Trophoblast cell (in vitro differentiated cells and primary cell): ENCODE measurements around the gene IRS2.

Experiments used
- DNase-seq, 2 donors: peaks; one replicate each; pipeline ENCODE4 v3.0.0-alpha.2; 2016
- H2AFZ ChIP-seq: 2 replicates; pipeline ENCODE4 v1.6.1; 2013; ENCODE audit warnings: low read length, moderate library complexity, mild to moderate bottlenecking; ENCODE audit not compliant: insufficient read depth, poor library complexity
- H2AK5ac ChIP-seq: 2 replicates; pipeline ENCODE4 v1.6.1; 2013; ENCODE audit warnings: mild to moderate bottlenecking, low read length
- H2BK120ac ChIP-seq: 2 replicates; pipeline ENCODE4 v1.6.1; 2013; ENCODE audit warnings: low read length, mild to moderate bottlenecking, moderate library complexity; ENCODE audit not compliant: insufficient read depth, poor library complexity
- H2BK12ac ChIP-seq: 2 replicates; pipeline ENCODE4 v1.6.1; 2013; ENCODE audit warnings: mild to moderate bottlenecking, low read length, moderate library complexity
- H2BK5ac ChIP-seq: 2 replicates; pipeline ENCODE4 v1.6.1; 2013; ENCODE audit warnings: low read length, low read depth, moderate library complexity, mild to moderate bottlenecking; ENCODE audit not compliant: poor library complexity
- H3K14ac ChIP-seq: 2 replicates; pipeline ENCODE4 v1.6.1; 2013; ENCODE audit warnings: mild to moderate bottlenecking, low read length
- H3K18ac ChIP-seq: 2 replicates; pipeline ENCODE4 v1.6.1; 2013; ENCODE audit warnings: mild to moderate bottlenecking, low read length
- H3K23ac ChIP-seq: 2 replicates; pipeline ENCODE4 v1.6.1; 2013; ENCODE audit warnings: low read length
- H3K27ac ChIP-seq: 2 replicates; pipeline ENCODE4 v1.5.1; 2013; ENCODE audit warnings: low read depth, mild to moderate bottlenecking, inconsistent platforms, low read length, moderate library complexity
- H3K27me3 ChIP-seq: 2 replicates; pipeline ENCODE4 v1.6.1; 2013; ENCODE audit warnings: inconsistent platforms, mild to moderate bottlenecking, low read length, moderate library complexity; ENCODE audit not compliant: insufficient read depth
- H3K36me3 ChIP-seq, 2 experiments: 1 replicate in 1 of 2; 2 replicates in 1 of 2; pipeline ENCODE4 v1.6.1; 2013; ENCODE audit warnings: low read length in 2 of 2, mild to moderate bottlenecking in 2 of 2, moderate library complexity in 1 of 2; ENCODE audit not compliant: insufficient read depth in 2 of 2, control insufficient read depth in 1 of 2
- H3K4ac ChIP-seq: 2 replicates; pipeline ENCODE4 v1.6.1; 2013; ENCODE audit warnings: low read depth, mild to moderate bottlenecking, low read length, moderate library complexity
- H3K4me1 ChIP-seq, 2 experiments: 1 replicate in 1 of 2; 2 replicates in 1 of 2; pipeline ENCODE4 v1.6.1; 2013; ENCODE audit warnings: low read length in 2 of 2, mild to moderate bottlenecking in 2 of 2, moderate library complexity in 1 of 2; ENCODE audit not compliant: insufficient read depth in 2 of 2, control insufficient read depth in 1 of 2
- H3K4me2 ChIP-seq: 2 replicates; pipeline ENCODE4 v1.6.1; 2013; ENCODE audit warnings: inconsistent platforms, mild to moderate bottlenecking, low read length, moderate library complexity
- H3K4me3 ChIP-seq: 2 replicates; pipeline ENCODE4 v1.5.1; 2013; ENCODE audit warnings: mild to moderate bottlenecking, low read depth, low read length, inconsistent platforms
- H3K79me1 ChIP-seq: one replicate; pipeline ENCODE4 v1.6.1; 2013; ENCODE audit warnings: low read length
- H3K79me2 ChIP-seq: 2 replicates; pipeline ENCODE4 v1.6.1; 2013; ENCODE audit warnings: low read length, mild to moderate bottlenecking; ENCODE audit not compliant: control insufficient read depth, insufficient read depth, poor library complexity
- H3K9ac ChIP-seq: 2 replicates; pipeline ENCODE4 v1.6.1; 2013; ENCODE audit warnings: mild to moderate bottlenecking, low read length
- H3K9me3 ChIP-seq: 2 replicates; pipeline ENCODE4 v1.6.1; 2013; ENCODE audit warnings: low read depth, mild to moderate bottlenecking, control low read depth, inconsistent platforms, low read length; ENCODE audit not compliant: insufficient read depth
- H4K12ac ChIP-seq: 2 replicates; pipeline ENCODE4 v1.6.1; 2013; ENCODE audit warnings: low read depth, mild to moderate bottlenecking, low read length, moderate library complexity
- H4K8ac ChIP-seq: 2 replicates; pipeline ENCODE4 v1.6.1; 2013; ENCODE audit warnings: low read depth, mild to moderate bottlenecking, low read length, moderate library complexity
- H4K91ac ChIP-seq: one replicate; pipeline ENCODE4 v1.6.1; 2013; ENCODE audit warnings: low read depth, mild to moderate bottlenecking, low read length, moderate library complexity
- WGBS: extraction: QIAGEN DNeasy Blood & Tissue Kit; methylation state at CpG from one replicate; pipeline ENCODE4 v1.1.7; 2013; ENCODE audit warnings: missing lambda C conversion rate; ENCODE audit not compliant: insufficient read length, insufficient coverage; ENCODE audit errors: extremely low coverage; 5-methylcytosine and 5-hydroxymethylcytosine counted together

Gene IRS2

GRCh38 chr13:109745702-109746101 lies 40.7 kb downstream of the IRS2 start:
- no peak for DNase-seq
- no peaks in the 10 kb centered on the region for H3K79me2 ChIP-seq
- H2BK120ac ChIP-seq, result no peak overlapping the region
- H3K4me3 ChIP-seq, result no peak overlapping the region
- no peak overlapping the region for H3K23ac ChIP-seq
- H4K8ac ChIP-seq, result no peak overlapping the region
- no peak overlapping the region for H3K14ac ChIP-seq
- peaks cover 4 to 6% of the 10 kb centered on the region in 2 experiments for H3K4me1 ChIP-seq
- H3K79me1 ChIP-seq, result no peaks in the 10 kb centered on the region
- no peak overlapping the region for H2BK12ac ChIP-seq
- WGBS, result no CpG with 5 or more reads among the region's 15 CpGs
- H3K4me2 ChIP-seq, result no peak overlapping the region
- H3K9ac ChIP-seq, result no peak overlapping the region
- H3K9me3 ChIP-seq, result no peaks in the 10 kb centered on the region
- H2AK5ac ChIP-seq, result no peak overlapping the region
- H4K91ac ChIP-seq, result no peak overlapping the region
- H2BK5ac ChIP-seq, result no peak overlapping the region
- no peak overlapping the region for H3K18ac ChIP-seq
- no peak overlapping the region for H3K27ac ChIP-seq
- H4K12ac ChIP-seq, result no peak overlapping the region
- H3K36me3 ChIP-seq, result no peaks in the 10 kb centered on the region
- no peak overlapping the region for H3K4ac ChIP-seq
- H3K27me3 ChIP-seq, result no peaks in the 10 kb centered on the region
- no peak overlapping the region for H2AFZ ChIP-seq

GRCh38 chr13:109745060-109745459 lies 41.3 kb downstream of the IRS2 start:
- no CpG with 5 or more reads among the region's 19 CpGs for WGBS
- Histone ChIP-seq H3K23ac (no peak overlapping the region), H3K18ac (no peak overlapping the region)

GRCh38 chr13:109744512-109745051 lies 41.8 kb downstream of the IRS2 start:
- Histone ChIP-seq H3K4ac (no peak overlapping the region), H3K9ac (no peak overlapping the region), H3K79me1 (no peaks in the 10 kb centered on the region), H4K8ac (no peak overlapping the region), H2BK120ac (no peak overlapping the region), H3K23ac (no peak overlapping the region), H3K4me1 (peaks cover 4 to 6% of the 10 kb centered on the region in 2 experiments), H3K9me3 (no peaks in the 10 kb centered on the region), H3K4me2 (no peak overlapping the region), H2BK5ac (no peak overlapping the region), H3K36me3 (no peaks in the 10 kb centered on the region), H4K91ac (no peak overlapping the region), H3K27ac (no peak overlapping the region), H3K14ac (no peak overlapping the region), H3K4me3 (no peak overlapping the region), H3K27me3 (no peaks in the 10 kb centered on the region), H3K18ac (no peak overlapping the region), H2BK12ac (no peak overlapping the region), H2AK5ac (no peak overlapping the region), H4K12ac (no peak overlapping the region), H2AFZ (no peak overlapping the region), H3K79me2 (no peaks in the 10 kb centered on the region)
- no CpG with 5 or more reads among the region's 23 CpGs for WGBS
- no peak for DNase-seq

More at GRCh38 chr13:109745060-109745459, 41.3 kb downstream of the IRS2 start:
- H3K4me2 ChIP-seq, result no peak overlapping the region
- H2BK5ac ChIP-seq, result no peak overlapping the region
- no peak overlapping the region for H3K14ac ChIP-seq
- H3K79me1 ChIP-seq, result no peaks in the 10 kb centered on the region
- peaks cover 4 to 6% of the 10 kb centered on the region in 2 experiments for H3K4me1 ChIP-seq
- no peak for DNase-seq
- no peak overlapping the region for H2BK120ac ChIP-seq
- H2BK12ac ChIP-seq, result no peak overlapping the region
- no peak overlapping the region for H4K91ac ChIP-seq
- H3K4ac ChIP-seq, result no peak overlapping the region
- H2AK5ac ChIP-seq, result no peak overlapping the region
- H4K12ac ChIP-seq, result no peak overlapping the region
- no peak overlapping the region for H3K9ac ChIP-seq
- no peaks in the 10 kb centered on the region for H3K79me2 ChIP-seq
- no peaks in the 10 kb centered on the region for H3K36me3 ChIP-seq
- H2AFZ ChIP-seq, result no peak overlapping the region
- no peak overlapping the region for H3K4me3 ChIP-seq
- no peaks in the 10 kb centered on the region for H3K27me3 ChIP-seq
- no peak overlapping the region for H3K27ac ChIP-seq
- H3K9me3 ChIP-seq, result no peaks in the 10 kb centered on the region
- no peak overlapping the region for H4K8ac ChIP-seq

- H3K4me3 ChIP-seq, result no peak overlapping the region
- H3K18ac ChIP-seq, result no peak overlapping the region
- no peak overlapping the region for H2BK12ac ChIP-seq
- H3K4me1 ChIP-seq, result peaks cover 4 to 6% of the 10 kb centered on the region in 2 experiments
- no peak overlapping the region for H2BK120ac ChIP-seq
- no peak overlapping the region for H3K14ac ChIP-seq
- H2BK5ac ChIP-seq, result no peak overlapping the region
- no peak overlapping the region for H4K8ac ChIP-seq
- H3K9me3 ChIP-seq, result no peaks in the 10 kb centered on the region
- no peak overlapping the region for H2AK5ac ChIP-seq
- no peak overlapping the region for H3K4ac ChIP-seq
- no peaks in the 10 kb centered on the region for H3K79me2 ChIP-seq
- DNase-seq, result peak; percentile 93 to 96
- H2AFZ ChIP-seq, result no peak overlapping the region
- no peak overlapping the region for H3K23ac ChIP-seq
- H3K36me3 ChIP-seq, result no peaks in the 10 kb centered on the region
- H4K12ac ChIP-seq, result no peak overlapping the region
- no peaks in the 10 kb centered on the region for H3K27me3 ChIP-seq
- H3K4me2 ChIP-seq, result no peak overlapping the region
- no peak overlapping the region for H3K27ac ChIP-seq
- no peaks in the 10 kb centered on the region for H3K79me1 ChIP-seq
- H3K9ac ChIP-seq, result no peak overlapping the region
- no peak overlapping the region for H4K91ac ChIP-seq
- no CpG with 5 or more reads among the region's 12 CpGs for WGBS
Measured at GRCh38 chr13:109743706-109744453, 42.5 kb downstream of the IRS2 start.
